Endometrial microvascular endothelial cells (primary cell): ENCODE data around the gene SPACA5B. TPM values are rescaled to one million over a fixed set of nuclear protein-coding genes. Genes with fewer than 3 reads are reported as not detected.
"Not testable (repeated sequence)": the region's sequence is repeated elsewhere in the genome, so short reads cannot be mapped to it uniquely, and the experiment has no call there.

ENCODE experiments used
- in situ Hi-C: cut with HindIII; loops from 2 replicates; pipeline ENCODE4 v1.10.0; 2017; ENCODE audit warnings: low sequenced_read_pairs, low pct_unique_long_range_greater_than_20kb; ENCODE audit errors: inconsistent ontology term
- total RNA-seq: library from RNA; depleted of rRNA; stranded (reverse); fragments of >200 nt; gene quantifications from one replicate; pipeline ENCODE4 v1.2.3, GENCODE V29; 2015; ENCODE audit errors: inconsistent ontology term

The SPACA5B gene
- not detected for total RNA-seq

GRCh38 chrX:48130326-48130725, at the start of gene SPACA5B:
Gene SPACA5B, plus strand, starts transcription at chrX:48130626. Its CDS starts 62 bp downstream, at chrX:48130688.
- in situ Hi-C loops = not testable (repeated sequence)

GRCh38 chrX:48083212-48083611, 47.2 kb upstream of the SPACA5B start:
- in situ Hi-C loops = no loop called here

DNA sequence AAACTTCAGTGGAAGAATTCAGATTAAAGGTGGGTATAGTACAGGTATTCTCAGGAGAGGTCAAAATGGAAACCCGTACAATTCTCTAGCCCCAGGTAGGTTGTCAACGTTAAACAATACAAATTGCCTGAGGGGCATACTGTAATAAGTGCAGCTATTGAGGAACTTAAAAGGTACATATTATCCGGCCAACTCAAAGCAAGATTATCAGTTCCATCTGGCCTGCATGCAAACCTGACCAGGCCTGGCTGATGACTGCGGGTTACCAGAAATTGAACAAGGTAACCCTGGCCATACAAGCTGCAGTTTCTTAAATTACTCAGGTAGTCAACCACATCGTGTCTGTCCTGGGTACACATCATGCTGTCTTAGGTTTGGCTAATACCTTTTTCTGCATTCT, 46.7 kb upstream of the SPACA5B start:
- in situ Hi-C loops = no loop called here

DNA sequence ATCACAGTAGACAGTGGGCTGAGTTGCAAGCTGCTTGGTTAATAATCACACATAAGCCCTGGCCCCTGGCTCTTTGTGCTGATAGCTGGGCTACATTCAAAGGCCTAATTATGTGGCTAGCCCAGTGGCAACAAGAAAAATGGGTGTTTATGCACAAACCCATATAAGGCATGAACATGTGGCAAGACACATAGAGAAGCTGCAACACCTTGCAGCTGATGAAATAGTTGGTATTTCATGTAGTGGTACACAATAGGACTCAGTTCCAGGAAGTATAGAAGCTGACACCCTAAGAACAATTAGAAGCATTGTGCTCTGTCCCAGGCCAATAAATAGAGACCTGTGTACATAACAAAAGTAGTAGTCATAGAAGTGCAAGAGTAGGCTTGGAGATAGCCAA, 44.3 kb upstream of the SPACA5B start:
- in situ Hi-C loops = no loop called here

GRCh38 chrX:48090123-48090522, 40.3 kb upstream of the SPACA5B start:
- in situ Hi-C loops = no loop called here

DNA sequence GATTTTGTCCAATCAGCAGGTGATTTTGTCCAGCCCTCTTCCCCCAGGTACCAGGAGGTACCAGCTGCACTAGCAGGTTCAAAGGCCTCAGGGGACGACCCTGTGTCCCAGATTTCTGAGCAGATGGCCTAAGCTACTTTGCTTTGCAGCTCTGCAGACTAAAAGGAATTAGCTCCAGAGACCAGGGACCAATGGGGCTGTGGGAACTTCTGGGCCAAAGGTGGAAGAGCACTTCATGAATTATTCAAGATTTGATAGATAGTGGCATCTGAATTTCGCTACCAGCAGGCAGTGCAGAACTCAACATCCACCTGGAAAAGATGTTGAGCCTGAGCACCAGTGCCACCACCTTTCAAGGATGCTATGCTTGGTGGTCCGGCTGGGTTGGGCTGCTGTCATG, 37.9 kb upstream of the SPACA5B start:
- in situ Hi-C loops = not testable (repeated sequence)

DNA sequence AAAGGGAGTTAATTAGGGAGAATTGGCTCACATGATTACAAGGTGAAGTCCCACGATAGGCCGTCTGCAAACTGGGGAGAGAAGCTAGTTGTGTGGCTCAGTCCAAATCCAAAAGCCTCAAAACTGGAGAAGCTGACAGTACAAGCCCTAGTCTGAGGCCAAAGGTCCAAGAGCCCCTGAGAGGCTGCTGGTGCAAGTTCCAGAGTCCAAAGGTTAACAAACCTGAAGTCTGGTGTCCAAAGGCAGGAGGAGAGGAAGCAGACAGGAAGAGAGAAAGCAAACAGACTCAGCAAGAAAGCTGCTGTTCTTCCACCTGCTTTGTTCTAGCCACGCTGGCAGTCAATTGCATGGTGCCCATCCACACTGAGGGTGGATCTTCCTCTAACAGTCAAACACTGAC, 29.0 kb upstream of the SPACA5B start:
- in situ Hi-C loops = no loop called here

GRCh38 chrX:48102874-48103374, 27.5 kb upstream of the SPACA5B start:
- in situ Hi-C loops = no loop called here

- in situ Hi-C loops = no loop called here
Measured at GRCh38 chrX:48107717-48108116, 22.7 kb upstream of the SPACA5B start.

DNA sequence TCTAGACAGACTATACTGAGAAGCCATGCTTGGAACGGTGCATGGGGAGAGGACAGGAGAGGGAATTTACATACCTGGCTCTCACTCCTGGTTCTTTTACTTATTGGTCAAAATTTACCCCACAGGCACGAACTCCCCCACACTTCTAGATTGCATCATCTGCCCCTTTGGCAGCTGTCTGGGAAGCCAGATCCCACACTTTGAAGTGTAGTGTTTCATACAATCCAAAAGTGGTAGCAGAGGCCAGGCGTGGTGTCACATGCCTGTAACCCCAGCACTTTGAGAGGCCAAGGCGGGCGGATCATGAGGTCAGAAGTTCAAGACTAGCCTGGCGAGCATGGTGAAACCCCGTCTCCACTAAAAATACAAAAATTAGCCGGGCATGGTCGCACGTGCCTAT, 5.1 kb upstream of the SPACA5B start:
- in situ Hi-C loops = not testable (repeated sequence)

DNA sequence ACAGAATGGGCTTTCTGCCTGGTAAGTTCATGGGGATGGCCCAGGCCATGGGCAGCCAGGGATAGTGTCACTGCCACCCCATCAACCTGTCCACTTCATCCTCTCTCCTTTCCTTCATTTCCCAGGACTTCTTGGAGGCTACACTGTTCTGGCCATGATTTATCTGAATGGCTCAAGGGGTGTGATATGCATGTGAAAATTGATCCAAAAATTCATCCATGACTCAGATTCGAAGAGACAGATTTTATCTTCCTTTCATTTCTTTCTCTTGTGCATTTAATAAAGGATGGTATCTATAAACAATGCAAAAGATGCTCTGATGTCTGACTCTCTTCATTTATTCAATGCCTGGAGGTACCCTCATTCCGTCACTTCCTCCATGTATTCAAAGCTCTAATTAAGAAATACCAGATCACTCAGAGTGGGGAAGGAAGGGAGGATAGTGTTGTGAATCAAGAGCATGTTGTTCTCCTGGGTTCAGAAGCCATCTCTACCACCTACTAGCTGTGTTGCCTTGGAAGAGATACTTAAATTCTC, 1.9 kb downstream of the SPACA5B start:
- in situ Hi-C loops = not testable (repeated sequence)

DNA sequence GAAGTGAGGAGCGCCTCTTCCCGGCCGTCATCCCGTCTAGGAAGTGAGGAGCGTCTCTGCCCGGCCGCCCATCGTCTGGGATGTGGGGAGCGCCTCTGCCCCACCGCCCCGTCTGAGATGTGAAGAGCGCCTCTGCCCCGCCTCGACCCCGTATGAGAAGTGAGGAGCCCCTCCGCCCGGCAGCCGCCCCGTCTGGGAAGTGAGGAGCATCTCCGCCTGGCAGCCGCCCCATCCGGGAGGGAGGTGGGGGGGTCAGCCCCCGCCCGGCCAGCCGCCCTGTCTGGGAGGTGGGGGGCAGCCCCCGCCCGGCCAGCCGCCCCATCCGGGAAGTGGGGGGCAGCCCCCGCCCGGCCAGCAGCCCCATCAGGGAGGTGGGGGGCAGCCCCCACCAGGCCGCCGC, 8.7 kb downstream of the SPACA5B start:
- in situ Hi-C loops = not testable (repeated sequence)

DNA sequence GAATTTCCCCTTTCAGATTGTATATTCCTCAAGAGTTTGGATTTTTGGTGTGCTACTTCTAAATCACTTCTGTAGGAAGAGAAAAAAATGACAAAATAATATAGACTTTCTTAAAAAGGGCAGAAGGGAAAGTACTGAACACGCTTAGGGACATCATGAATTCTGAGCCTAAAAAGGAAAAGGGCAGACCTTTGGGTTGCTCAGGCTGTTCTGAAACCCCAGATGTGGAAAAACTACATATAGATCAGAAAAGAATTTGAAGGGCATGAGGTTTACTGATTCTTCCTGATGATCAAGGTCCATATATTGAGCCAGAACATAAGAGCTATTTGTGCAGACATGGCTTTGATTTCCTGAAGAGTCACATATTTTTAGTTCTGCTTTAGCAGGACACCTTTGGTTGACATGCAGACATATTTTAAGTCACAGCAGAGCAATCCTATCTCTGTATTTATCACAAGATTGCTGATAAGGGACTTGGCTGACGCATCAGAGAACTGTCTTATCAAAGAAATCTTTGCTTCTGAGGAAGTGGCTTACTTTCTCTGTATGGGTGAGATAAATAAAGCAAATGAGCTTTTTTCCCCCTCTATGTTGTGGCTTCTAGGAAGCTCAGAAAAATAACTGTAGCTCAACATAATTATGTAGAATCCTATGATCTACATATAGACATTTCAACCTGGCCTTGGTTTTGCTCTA, 11.5 kb downstream of the SPACA5B start:
- in situ Hi-C loops = not testable (repeated sequence)

DNA sequence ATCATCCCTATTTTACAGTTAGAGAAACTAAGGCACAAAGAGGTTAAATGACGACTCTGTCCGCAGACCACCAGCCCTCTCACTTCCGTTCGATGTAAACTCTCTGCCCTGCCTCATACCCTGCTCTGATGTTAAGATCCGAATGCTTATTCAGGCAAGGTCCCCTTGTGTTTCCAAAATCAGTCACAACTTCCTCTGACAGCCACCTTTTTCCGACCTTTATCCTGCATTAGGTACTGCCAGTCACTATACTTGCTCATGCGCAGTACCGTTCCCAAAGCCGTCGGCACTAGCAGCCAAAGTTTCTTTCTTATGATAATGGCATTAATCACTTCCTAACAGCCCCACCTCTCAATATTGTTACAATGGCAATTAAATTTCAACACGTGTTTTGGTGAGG, 12.3 kb downstream of the SPACA5B start:
- in situ Hi-C loops = not testable (repeated sequence)

GRCh38 chrX:48153769-48154168, 23.3 kb downstream of the SPACA5B start:
- in situ Hi-C loops = no loop called here

GRCh38 chrX:48154796-48155195, 24.4 kb downstream of the SPACA5B start:
- in situ Hi-C loops = no loop called here

DNA sequence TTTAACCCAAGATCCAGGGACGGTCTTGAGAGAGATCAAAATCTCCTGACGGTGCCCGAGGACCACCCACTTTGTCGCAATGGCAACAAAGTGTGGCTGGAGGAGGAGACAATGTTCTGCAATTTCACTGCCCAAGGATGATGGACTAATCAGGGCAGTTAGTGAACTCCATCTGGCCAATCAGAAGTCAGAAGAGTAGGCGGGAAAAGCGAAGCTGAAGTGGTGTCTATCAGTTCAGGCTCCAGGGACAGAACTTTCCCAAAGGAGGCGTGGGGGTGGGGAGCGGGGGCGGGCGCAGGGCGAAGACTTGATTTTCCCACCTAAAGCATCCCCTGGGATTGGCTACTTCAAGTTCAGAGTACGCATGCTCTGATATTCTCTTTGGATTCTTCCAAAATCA, 25.6 kb downstream of the SPACA5B start:
- in situ Hi-C loops = no loop called here

DNA sequence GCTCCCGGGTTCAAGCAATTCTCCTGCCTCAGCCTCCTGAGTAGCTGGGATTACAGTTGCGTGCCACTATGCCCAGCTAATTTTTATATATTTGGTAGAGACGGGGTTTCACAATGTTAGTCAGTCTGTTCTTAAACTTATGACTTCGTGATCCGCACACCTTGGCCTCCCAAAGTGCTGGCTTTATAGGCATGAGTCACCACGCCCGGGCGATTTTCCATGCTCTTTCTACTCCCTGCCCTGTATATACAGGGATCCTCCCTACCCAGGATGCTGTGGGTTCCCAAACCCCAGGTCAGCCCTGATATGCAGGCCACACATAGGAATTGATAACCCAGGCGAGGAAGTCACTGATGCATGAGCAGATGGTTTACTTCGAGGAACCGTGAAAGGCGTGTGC, 34.8 kb downstream of the SPACA5B start:
- in situ Hi-C loops = no loop called here

GRCh38 chrX:48166322-48166721, 35.9 kb downstream of the SPACA5B start:
- in situ Hi-C loops = not testable (repeated sequence)

- in situ Hi-C loops = no loop called here
Measured at GRCh38 chrX:48179691-48180090, 49.3 kb downstream of the SPACA5B start.

DNA sequence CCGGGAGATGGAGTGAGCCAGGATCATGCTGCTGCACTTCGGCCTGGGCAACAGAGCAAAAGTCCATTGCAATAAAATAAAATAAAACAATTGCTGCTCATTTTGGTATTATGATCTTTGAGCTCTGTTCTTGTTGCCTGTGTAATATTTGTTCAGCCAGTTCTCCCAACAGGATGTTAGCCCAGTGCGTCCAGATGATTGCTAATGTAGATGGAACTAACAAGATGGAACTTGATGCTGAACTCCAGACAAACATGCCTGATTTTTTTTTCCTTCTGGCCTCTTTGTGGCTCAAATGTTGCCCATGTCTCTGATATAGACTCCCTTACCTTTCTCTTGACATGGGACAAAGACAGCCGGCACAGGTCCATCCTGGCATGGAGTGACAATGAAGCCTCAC, 50.4 kb downstream of the SPACA5B start:
- in situ Hi-C loops = no loop called here
